K562 (cell line): Measurements from ENCODE around the gene ADAM15. TPM values are rescaled to one million over a fixed set of nuclear protein-coding genes. Genes with fewer than 3 reads are reported as not detected.

Source experiments
- ATAC-seq: fragments of 200-7000 bp; cut with Tn5 transposase; 3 replicates; pipeline ENCODE4 v1.9.1; 2020; ENCODE audit warnings: moderate library complexity
- BruUV-seq: library from RNA; stranded (reverse); fragments of 400-500 nt; replicated peaks from 2 replicates; lab custom pipeline; 2021; lab: Mats Ljungman, UMichigan
- CTCF ChIA-PET: fragments of 300-600 bp; formaldehyde crosslinking; extraction: SDS; loops from one replicate; lab custom pipeline; 2021; ENCODE audit warnings: low intra/inter-chr PET ratio; lab: Yijun Ruan, JAX
- POLR2A ChIA-PET: fragments of 300-600, 350-650 bp; sonication (Branson Sonifier 250); formaldehyde crosslinking; extraction: SDS; loops from one replicate; lab custom pipeline; 2021; ENCODE audit warnings: antibody characterized with exemption, inconsistent platforms; lab: Yijun Ruan, JAX
- DNase-seq, 4 experiments: peaks; one replicate each; pipeline versions ENCODE4 v3.0.0 to v3.0.0-alpha.2; 2011 to 2018; ENCODE audit warnings: low spot score in 3 of 4, mixed read lengths in 3 of 4; ENCODE audit errors: extremely low read depth in 1 of 4
- FAIRE-seq: peaks from 2 replicates; lab custom pipeline; 2011; peaks lifted over from hg19 to GRCh38; lab: Jason Lieb, UNC
- H2AFZ ChIP-seq: 2 replicates; pipeline ENCODE4 v1.6.0; 2011; ENCODE audit warnings: low read depth, low read length, control low read depth, inconsistent platforms
- H3K27ac ChIP-seq: fragments of 200-600 bp; 3 replicates; pipeline ENCODE4 v1.8.0; 2011; ENCODE audit warnings: low read depth, mild to moderate bottlenecking, control low read depth, inconsistent platforms, low read length, moderate library complexity, mixed read lengths; ENCODE audit errors: extremely low read depth
- H3K27me3 ChIP-seq, 2 experiments: fragments of 300-600 bp in 1 of 2; 2 replicates in 1 of 2; 3 replicates in 1 of 2; pipeline versions ENCODE4 v1.6.0 to v1.8.0; 2011; ENCODE audit warnings: inconsistent platforms in 2 of 2, low read length in 2 of 2, mild to moderate bottlenecking in 1 of 2, mixed read lengths in 1 of 2, moderate library complexity in 1 of 2; ENCODE audit not compliant: control insufficient read depth in 2 of 2, insufficient read depth in 2 of 2
- H3K36me3 ChIP-seq: fragments of 300-600 bp; 3 replicates; pipeline ENCODE4 v1.8.0; 2011; ENCODE audit warnings: mild to moderate bottlenecking, low read length, inconsistent platforms; ENCODE audit not compliant: control insufficient read depth, insufficient read depth
- H3K4me1 ChIP-seq, 2 experiments: fragments of 200-600 bp in 1 of 2; replicated peaks in 1 of 2; 2 replicates in 1 of 2; 3 replicates in 1 of 2; pipeline versions ENCODE4 v1.5.1 to v1.8.0; 2011; ENCODE audit warnings: inconsistent platforms in 2 of 2, low read length in 2 of 2, mild to moderate bottlenecking in 1 of 2, mixed read lengths in 1 of 2, moderate library complexity in 1 of 2; ENCODE audit not compliant: control insufficient read depth in 2 of 2, insufficient read depth in 2 of 2
- H3K4me2 ChIP-seq: 2 replicates; pipeline ENCODE4 v1.6.1; 2011; ENCODE audit warnings: low read length, control low read depth, inconsistent platforms, mixed read lengths; ENCODE audit not compliant: insufficient read depth
- H3K4me3 ChIP-seq: fragments of 200-600 bp; sonication (generic), shearing (Covaris generic); 2 replicates; pipeline ENCODE4 v1.5.1; 2016; ENCODE audit warnings: control low read depth, inconsistent platforms
- H3K79me2 ChIP-seq: fragments of 200-600 bp; 3 replicates; pipeline ENCODE4 v1.8.0; 2011; ENCODE audit warnings: low read length, inconsistent platforms; ENCODE audit not compliant: control insufficient read depth, insufficient read depth
- H3K9ac ChIP-seq, 2 experiments: 2 replicates each; pipeline versions ENCODE4 v1.6.0 to v1.6.1; 2011; ENCODE audit warnings: low read depth in 2 of 2, low read length in 2 of 2, control low read depth in 1 of 2, inconsistent platforms in 1 of 2, mild to moderate bottlenecking in 1 of 2, mixed read lengths in 1 of 2; ENCODE audit not compliant: insufficient read depth in 1 of 2
- H3K9me1 ChIP-seq: one replicate; pipeline ENCODE4 v1.6.0; 2011; ENCODE audit warnings: inconsistent platforms, mild to moderate bottlenecking, low read length, moderate library complexity; ENCODE audit not compliant: control insufficient read depth, insufficient read depth
- H3K9me3 ChIP-seq: replicated peaks from 2 replicates; pipeline ENCODE4 v1.5.1; 2011; ENCODE audit warnings: low read depth, low read length, inconsistent platforms; ENCODE audit not compliant: control insufficient read depth, insufficient read depth
- H4K20me1 ChIP-seq: replicated peaks from 2 replicates; pipeline ENCODE4 v1.6.1; 2011; ENCODE audit warnings: low read length, inconsistent platforms, mixed read lengths; ENCODE audit not compliant: control insufficient read depth, insufficient read depth
- ADNP ChIP-seq: fragments of 200-800 bp; sonication (Bioruptor generic); IDR thresholded peaks from 2 replicates; pipeline ENCODE4 v1.6.1; 2016; ENCODE audit warnings: missing genetic modification characterization, missing compliant biosample characterization
- ARID1B ChIP-seq: fragments of 450-650 bp; IDR thresholded peaks from 2 replicates; pipeline ENCODE4 v1.6.1; 2016; ENCODE audit warnings: antibody characterized with exemption, mild to moderate bottlenecking, inconsistent platforms
- DEAF1 ChIP-seq: fragments of 450-650 bp; formaldehyde crosslinking; IDR thresholded peaks from 2 replicates; pipeline ENCODE4 v1.4.0; 2020; ENCODE audit warnings: mild to moderate bottlenecking, moderate library complexity
- FOXM1 ChIP-seq, 2 experiments: fragments of 450-650 bp in 1 of 2; sonication (generic) in 1 of 2; formaldehyde crosslinking in 1 of 2; IDR thresholded peaks; 2 replicates each; pipeline versions ENCODE4 v1.6.1 to v1.9.0; 2017 to 2022; ENCODE audit warnings: low read depth in 2 of 2, mild to moderate bottlenecking in 2 of 2, missing genetic modification reagents in 1 of 2, moderate library complexity in 1 of 2
- HCFC1 ChIP-seq: IDR thresholded peaks from 2 replicates; pipeline ENCODE4 v1.6.1; 2012; ENCODE audit warnings: low read depth, low read length, improper control_type of control experiment
- NR3C1 ChIP-seq: sonication (generic); formaldehyde crosslinking; IDR thresholded peaks from 2 replicates; pipeline ENCODE4 v1.8.1; 2022; ENCODE audit warnings: missing genetic modification reagents
- PKNOX1 ChIP-seq: fragments of 450-650 bp; IDR thresholded peaks from 2 replicates; pipeline ENCODE4 v1.6.1; 2016
- SIN3B ChIP-seq: fragments of 450-650 bp; IDR thresholded peaks from 2 replicates; pipeline ENCODE4 v1.6.1; 2017; ENCODE audit warnings: low read depth, mild to moderate bottlenecking, moderate library complexity
- USF1 ChIP-seq: sonication (generic); formaldehyde crosslinking; IDR thresholded peaks from 2 replicates; pipeline ENCODE4 v1.9.0; 2022; ENCODE audit warnings: mild to moderate bottlenecking, missing genetic modification reagents
- ZBTB33 ChIP-seq: sonication (generic); formaldehyde crosslinking; IDR thresholded peaks from 2 replicates; pipeline ENCODE4 v1.8.1; 2023; ENCODE audit warnings: mild to moderate bottlenecking, missing genetic modification reagents
- ZNF316 ChIP-seq: fragments of 450-650 bp; IDR thresholded peaks from 2 replicates; pipeline ENCODE4 v1.6.1; 2016
- ZNF75A ChIP-seq: fragments of 450-650 bp; formaldehyde crosslinking; IDR thresholded peaks from 2 replicates; pipeline ENCODE4 v1.4.0; 2020; ENCODE audit warnings: mild to moderate bottlenecking
- ZZZ3 ChIP-seq: fragments of 450-650 bp; IDR thresholded peaks from 2 replicates; pipeline ENCODE4 v1.6.1; 2016; ENCODE audit warnings: antibody characterized with exemption, mild to moderate bottlenecking, moderate library complexity
- WGBS: fragments of 100-300 bp; shearing (Covaris generic); methylation state at CpG from one replicate; pipeline ENCODE4 v1.1.6; 2016; ENCODE audit warnings: low coverage, mixed read lengths; ENCODE audit not compliant: insufficient coverage; ENCODE audit errors: missing lambda C conversion rate; 5-methylcytosine and 5-hydroxymethylcytosine counted together
- in situ Hi-C: fragments of 300-500 bp; cut with MboI; formaldehyde crosslinking; loops from 4 replicates; pipeline ENCODE4 v1.15.0; 2018; ENCODE audit warnings: inconsistent platforms, mixed read lengths
- intact Hi-C: fragments of 100-400 bp; cut with micrococcal nuclease; formaldehyde crosslinking; loops from 2 replicates; pipeline ENCODE4 v1.14.2; 2022
- polyA plus RNA-seq, 8 experiments: library from polyadenylated mRNA; depleted of rRNA in 4 of 8; stranded (reverse) in 5 of 8; unstranded in 3 of 8; fragments of >200 nt; fragmentation: Nextera tagmentation in 2 of 8; fragmentation: Illumina TruSeq in 1 of 8; extraction: Ambion mirVana in 2 of 8; extraction: Trizol in 1 of 8; gene quantifications; 2 replicates each; pipeline versions ENCODE4 v1.2.1 to v1.2.3, GENCODE V29; 2011 to 2014; ENCODE audit warnings: inconsistent platforms in 1 of 8, missing spikeins in 1 of 8
- total RNA-seq, 7 experiments: library from RNA; depleted of rRNA in 6 of 7; stranded (reverse); fragments of >200 nt in 6 of 7; fragmentation: Illumina TruSeq in 2 of 7; extraction: Trizol in 2 of 7; gene quantifications; 2 replicates each; pipeline versions ENCODE4 v1.2.1 to v1.2.3, GENCODE V29; 2011 to 2021; ENCODE audit warnings: low replicate concordance in 1 of 7

Gene ADAM15
- total and polyA plus RNA-seq, 9 of the 15 experiments (the other 6 are each of a cell fraction or from before 2014, with no cell fraction given), result 0.69 to 72.3 (median 32.8) TPM

GRCh38 chr1:155062151-155062686 is 11.1 kb downstream of the ADAM15 start (continued):
- TF ChIP-seq ZBTB33 (CRISPR knock-in tag) (peak; percentile 97), ZNF75A (CRISPR knock-in tag) (no peak), NR3C1 (CRISPR knock-in tag) (0 out of 2 replicates have a peak, but pooled peaks have one; percentile 13), ZZZ3 (no peak), FOXM1 (IDR thresholded peaks at IDR 0.05; ENCODE audit: low read depth) (no peak), FOXM1 (CRISPR knock-in tag; IDR thresholded peaks at IDR 0.05; ENCODE audit: low read depth) (0 out of 2 replicates have a peak, but pooled peaks have one; percentile 23)

- DNase-seq, result peak; percentile 72 to 87 (median 80)
- H2AFZ ChIP-seq, result peak overlapping the region; percentile 86
- ChIA-PET POLR2A (interaction anchor here (0.6 to 1.9 kb wide), 5 partner anchors 22 to 396 kb away, joined by 3 to 6 read pairs (median 3); partner anchors contain the start of gene SHC1), CTCF (interaction anchor here (0.7 to 4.0 kb wide), 5 partner anchors 17 to 583 kb away, joined by 3 to 153 read pairs (median 9); partner anchors contain the start of gene EFNA3)
- H3K9me3 ChIP-seq, result no peaks in the 10 kb centered on the region
- 5% methylated on average over 43 of the region's 46 CpGs for WGBS
- in situ Hi-C loops, result loop anchor here (5.0 kb wide), 1 partner anchor 106 kb away; the partner anchor contains the start of gene PBXIP1
- FAIRE-seq, result peak; percentile 81
- ATAC-seq, result peak; percentile 81
- intact Hi-C loops, result loop anchor here (1.0 to 5.0 kb wide), 5 partner anchors 8 to 504 kb away; partner anchors contain the start of genes CKS1B, SHC1 and UBE2Q1
- H3K27ac ChIP-seq, result no peak overlapping the region; the same call in 2 of the 3 replicates
- H3K27me3 ChIP-seq, result no peaks in the 10 kb centered on the region
- H3K9ac ChIP-seq, result peak overlapping the region in 1 of 2 experiments; percentile 79; a peak in 2 of 4 replicates
- no TSS peak for BruUV-seq
- H3K79me2 ChIP-seq, result peaks cover 9% of the 10 kb centered on the region; the same call in 2 of the 3 replicates
- peaks cover 32% of the 10 kb centered on the region; the same call in 2 of the 3 replicates for H3K36me3 ChIP-seq
- peaks cover 7% of the 10 kb centered on the region for H3K9me1 ChIP-seq
- peak overlapping the region; percentile 81 for H3K4me2 ChIP-seq
- H4K20me1 ChIP-seq, result no peaks in the 10 kb centered on the region; the same call in 1 of the 2 replicates
- H3K4me3 ChIP-seq, result peak overlapping the region; percentile 58
- H3K4me1 ChIP-seq, result peaks cover 27 to 59% of the 10 kb centered on the region in 2 experiments
- TF ChIP-seq HCFC1, result 0 out of 2 replicates have a peak, but pooled peaks have one; percentile 12
- no peak for TF ChIP-seq USF1
- TF ChIP-seq ZNF316, result no peak
- no peak for TF ChIP-seq PKNOX1
- no peak for TF ChIP-seq ARID1B
- TF ChIP-seq ADNP (tag), result no peak
- 0 out of 2 replicates have a peak, but pooled peaks have one; percentile 5 for TF ChIP-seq SIN3B
- peak; percentile 92 for TF ChIP-seq DEAF1 (CRISPR knock-in tag)
These were observed 11.7 kb downstream of the ADAM15 start for GRCh38 chr1:155062702-155063411.
